Stimulated activated CD4-positive, alpha-beta T cell treated with anti-CD3 and anti-CD28 coated beads, TNF-alpha, amount 100 ng/mL, for 48 hours (primary cell): ENCODE measurements around the gene FN3K.
"Not testable (repeated sequence)": the region's sequence is repeated elsewhere in the genome, so short reads cannot be mapped to it uniquely, and the experiment has no call there.

ENCODE experiments used
- DNase-seq, 3 donors: peaks; one replicate each; pipeline ENCODE4 v3.0.0-alpha.2; 2020; ENCODE audit warnings: low read depth in 3 of 3

Gene FN3K

GRCh38 chr17:82775001-82775823 lies 39.8 kb downstream of the FN3K start:
- no peak for DNase-seq

- no peak for DNase-seq
Measured at GRCh38 chr17:82776454-82776853, 41.0 kb downstream of the FN3K start.

GRCh38 chr17:82777778-82778375 lies 42.5 kb downstream of the FN3K start:
- not testable (repeated sequence) for DNase-seq

- DNase-seq, result no peak
Measured at GRCh38 chr17:82779541-82779940, 44.1 kb downstream of the FN3K start.

GRCh38 chr17:82780195-82780594 lies 44.8 kb downstream of the FN3K start:
- DNase-seq, result no peak

- DNase-seq, result no peak
Measured at GRCh38 chr17:82780971-82781893, 45.8 kb downstream of the FN3K start.

- DNase-seq, result peak; percentile 67 to 73 (median 69)
Measured at GRCh38 chr17:82781894-82782274, 46.5 kb downstream of the FN3K start.

GRCh38 chr17:82782657-82783207 lies 47.3 kb downstream of the FN3K start:
- no peak for DNase-seq

- no peak for DNase-seq
Measured at GRCh38 chr17:82783498-82783897, 48.1 kb downstream of the FN3K start.

- DNase-seq, result not testable (repeated sequence)
Measured at GRCh38 chr17:82785581-82785980, 50.2 kb downstream of the FN3K start.

- DNase-seq, result no peak
Measured at GRCh38 chr17:82786427-82786826, 51.0 kb downstream of the FN3K start.

- DNase-seq, result no peak
Measured at GRCh38 chr17:82787081-82787848, 51.9 kb downstream of the FN3K start.

GRCh38 chr17:82788206-82789001 lies 53.0 kb downstream of the FN3K start:
- DNase-seq, result no peak

- no peak for DNase-seq
Measured at GRCh38 chr17:82789051-82789592, 53.7 kb downstream of the FN3K start.

- no peak for DNase-seq
Measured at GRCh38 chr17:82789806-82790205, 54.4 kb downstream of the FN3K start.

- DNase-seq, result no peak
Measured at GRCh38 chr17:82790391-82790790, 55.0 kb downstream of the FN3K start.

GRCh38 chr17:82791532-82791931 lies 56.1 kb downstream of the FN3K start:
- DNase-seq, result no peak

- DNase-seq, result no peak
Measured at GRCh38 chr17:82793974-82794630, 58.7 kb downstream of the FN3K start.

GRCh38 chr17:82794781-82795482 lies 59.5 kb downstream of the FN3K start:
- no peak for DNase-seq
